Measurements from ENCODE around the gene ATIC. TPM values are rescaled to one million over a fixed set of nuclear protein-coding genes. Genes with fewer than 3 reads are reported as not detected.

Gene ATIC
- total RNA-seq, 4 donors from 2014 or later: 29.4 to 42.7 (median 38.6) TPM

- no peak for DNase-seq
- TF ChIP-seq POLR2A (IDR thresholded peaks at IDR 0.05): no peak
- peak; percentile 55 to 72 (median 70) for TF ChIP-seq CTCF (IDR thresholded peaks at IDR 0.05)
- peak overlapping the region in 1 of 4 donors; percentile 3 for H3K4me3 ChIP-seq
- intact Hi-C loops (cut with DNase I): loop anchor here (10.0 kb wide), 1 partner anchor 305 kb away; no protein-coding TSS in a partner anchor
- no peaks in the 10 kb centered on the region for H3K9me3 ChIP-seq
- no peak overlapping the region for H3K27ac ChIP-seq
- no peaks in the 10 kb centered on the region for H3K27me3 ChIP-seq
- H3K4me1 ChIP-seq: peaks cover 0 to 8% (median 0%) of the 10 kb centered on the region in 3 donors
- WGBS, 2 donors: 11 to 15% methylated on average over 12 of the region's 12 CpGs
- H3K36me3 ChIP-seq: no peaks in the 10 kb centered on the region
Measured at GRCh38 chr2:215269397-215270117, 42.3 kb upstream of the ATIC start.

DNA sequence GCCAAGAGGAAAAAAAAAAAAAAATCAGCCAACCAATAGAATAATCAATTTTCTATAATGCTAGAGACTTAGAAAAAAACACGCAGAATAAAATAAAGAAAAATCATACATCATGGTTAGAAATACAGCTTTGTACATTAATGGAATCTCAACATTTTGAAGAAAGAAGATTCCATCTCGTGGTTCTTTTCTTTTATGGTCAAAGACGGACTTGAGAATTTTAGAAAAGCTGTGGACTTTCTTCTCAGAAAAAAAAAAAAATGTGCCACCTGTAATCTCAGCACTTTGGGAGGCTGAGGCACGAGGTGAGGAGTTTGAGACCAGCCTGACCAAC is 41.8 kb upstream of the ATIC start:
- Histone ChIP-seq H3K36me3 (no peaks in the 10 kb centered on the region), H3K27me3 (no peaks in the 10 kb centered on the region), H3K9me3 (no peaks in the 10 kb centered on the region), H3K4me1 (peaks cover 0 to 8% (median 0%) of the 10 kb centered on the region in 3 donors), H3K27ac (no peak overlapping the region), H3K4me3 (no peak overlapping the region)
- TF ChIP-seq CTCF (IDR thresholded peaks at IDR 0.05) (no peak), POLR2A (IDR thresholded peaks at IDR 0.05) (no peak)
- WGBS, 2 donors: 56 to 62% methylated on average over 4 of the region's 4 CpGs
- intact Hi-C loops (cut with DNase I): no loop called here
- no peak for DNase-seq

DNA sequence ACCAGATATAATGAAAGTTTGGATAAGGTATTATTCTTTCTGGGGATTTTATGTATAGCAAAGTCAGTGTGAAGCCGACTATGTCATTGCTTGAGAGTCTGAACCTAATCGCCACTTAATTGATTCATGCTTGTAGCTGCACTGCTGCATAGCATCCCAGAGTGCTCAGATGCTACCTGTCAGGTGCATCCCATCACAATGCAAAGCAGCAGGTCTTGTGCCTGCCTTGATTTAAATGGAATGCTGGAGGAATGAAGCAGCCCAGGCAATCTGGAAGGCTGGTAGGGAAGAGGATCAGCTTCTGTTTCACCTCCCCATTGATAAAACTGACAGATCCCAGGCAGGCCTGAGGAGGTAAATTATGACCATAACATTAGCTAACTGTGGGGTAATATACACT is 40.4 kb upstream of the ATIC start:
- 84 to 93% methylated on average over 2 of the region's 2 CpGs for WGBS, 2 donors
- no peak for DNase-seq
- Histone ChIP-seq H3K36me3 (no peaks in the 10 kb centered on the region), H3K9me3 (no peaks in the 10 kb centered on the region), H3K4me3 (no peak overlapping the region), H3K27me3 (no peaks in the 10 kb centered on the region), H3K4me1 (peaks cover 0 to 8% (median 0%) of the 10 kb centered on the region in 3 donors), H3K27ac (no peak overlapping the region)
- TF ChIP-seq CTCF (IDR thresholded peaks at IDR 0.05): no peak
- no peak for TF ChIP-seq POLR2A (IDR thresholded peaks at IDR 0.05)
- intact Hi-C loops (cut with DNase I): no loop called here

DNA sequence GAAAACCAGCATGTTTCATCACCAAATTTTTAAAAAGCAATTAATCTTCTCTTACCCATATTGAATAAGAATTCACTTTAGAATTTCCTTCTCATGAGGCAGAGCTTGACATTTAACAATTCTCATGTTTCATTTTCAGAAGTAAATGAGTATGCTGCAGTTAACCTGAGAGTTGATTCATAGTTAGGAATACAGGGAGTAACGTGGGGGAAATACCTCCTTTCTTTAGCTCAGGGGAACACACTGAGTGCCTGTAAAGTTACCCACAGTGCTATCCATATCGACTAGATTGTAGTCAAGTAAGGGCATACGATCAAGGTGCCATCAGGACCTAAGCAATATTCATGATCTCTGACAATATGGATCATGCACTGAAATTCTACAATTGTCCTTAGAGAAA is 38.9 kb upstream of the ATIC start:
- no peak for DNase-seq
- 85 to 87% methylated on average over 3 of the region's 3 CpGs for WGBS, 2 donors
- H3K4me3 ChIP-seq: no peak overlapping the region

More for the DNA sequence above, 38.9 kb upstream of the ATIC start:
- Histone ChIP-seq H3K27me3 (no peaks in the 10 kb centered on the region), H3K36me3 (no peaks in the 10 kb centered on the region), H3K4me1 (peaks cover 0 to 8% (median 0%) of the 10 kb centered on the region in 3 donors), H3K27ac (no peak overlapping the region), H3K9me3 (no peaks in the 10 kb centered on the region)
- intact Hi-C loops (cut with DNase I): no loop called here
- TF ChIP-seq POLR2A (IDR thresholded peaks at IDR 0.05) (no peak), CTCF (IDR thresholded peaks at IDR 0.05) (no peak)
